Adrenal gland (tissue), 12 donors: ENCODE measurements around the gene NSMCE1. TPM values are rescaled to one million over a fixed set of nuclear protein-coding genes. Genes with fewer than 3 reads are reported as not detected.

Source experiments
- DNase-seq, 7 donors: peaks; one replicate each; pipeline ENCODE4 v3.0.0-alpha.2; 2019 to 2020
- H3K27ac ChIP-seq, 5 donors: fragments of 200-600 bp; sonication (generic) in 4 of 5; 1 replicate in 3 of 5; 2 replicates in 2 of 5; pipeline versions ENCODE4 v1.5.1 to v1.8.0; 2016 to 2020; ENCODE audit warnings: mild to moderate bottlenecking in 1 of 5
- H3K27me3 ChIP-seq: fragments of 200-600 bp; 2 replicates; pipeline ENCODE4 v1.8.0; 2021
- H3K36me3 ChIP-seq, 2 donors: fragments of 200-600 bp; replicated peaks in 1 of 2; 1 replicate in 1 of 2; 2 replicates in 1 of 2; pipeline versions ENCODE4 v1.5.1 to v1.8.0; 2018 to 2022
- H3K4me1 ChIP-seq, 2 donors: fragments of 200-600 bp; replicated peaks in 1 of 2; 1 replicate in 1 of 2; 2 replicates in 1 of 2; pipeline versions ENCODE4 v1.5.1 to v1.8.0; 2018 to 2021
- H3K4me3 ChIP-seq, 4 donors: fragments of 200-600 bp; sonication (generic) in 3 of 4; one replicate each; pipeline ENCODE4 v1.5.1; 2016 to 2018
- H3K9me3 ChIP-seq, 3 donors: fragments of 200-600 bp; sonication (generic) in 1 of 3; replicated peaks in 1 of 3; 1 replicate in 2 of 3; 2 replicates in 1 of 3; pipeline versions ENCODE4 v1.5.1 to v1.8.0; 2016 to 2021
- POLR2A ChIP-seq, 2 donors: fragments of 450-650 bp; IDR thresholded peaks; one replicate each; pipeline ENCODE4 v1.6.1; 2017; ENCODE audit warnings: antibody characterized with exemption in 2 of 2, mild to moderate bottlenecking in 2 of 2, moderate library complexity in 1 of 2
- WGBS, 4 donors: extraction: QIAGEN DNeasy Blood & Tissue Kit in 2 of 4; methylation state at CpG; one replicate each; pipeline versions ENCODE4 v1.1.5 to v1.1.7; 2013 to 2017; 5-methylcytosine and 5-hydroxymethylcytosine counted together
- intact Hi-C, 2 donors: fragments of 100-400 bp; cut with DNase I; formaldehyde crosslinking; loops; one replicate each; pipeline versions ENCODE4 v1.14.1 to v1.15.0; 2022 to 2023
- polyA plus RNA-seq, 3 donors: library from polyadenylated mRNA; stranded (reverse); fragments of 200-250 nt in 2 of 3; fragments of 350-450 nt in 1 of 3; fragmentation: Illumina TruSeq in 1 of 3; extraction: RNeasy Lipid Tissue Mini Kit (QIAGEN cat#74804) in 1 of 3; gene quantifications; one replicate each; pipeline ENCODE4 v1.2.3, GENCODE V29; 2013 to 2014
- total RNA-seq, 9 donors: library from RNA; depleted of rRNA in 4 of 9; stranded (reverse); fragments of >200 nt in 4 of 9; fragments of 120-200 nt in 1 of 9; fragmentation: NEBNext Ultra II Directional in 1 of 9; extraction: Animal tissue kit (Norgen Biotek cat#: 25700) in 1 of 9; gene quantifications; one replicate each; pipeline versions ENCODE4 v1.1.0 to v1.2.4, GENCODE V29; 2013 to 2023
- TF ChIP-seq, protein P1 (sequence below), 6 experiments: fragments of 450-650 bp in 4 of 6; fragments of 200-600 bp in 2 of 6; sonication (generic) in 1 of 6; IDR thresholded peaks; 1 replicate in 5 of 6; 2 replicates in 1 of 6; pipeline versions ENCODE4 v1.5.1 to v1.8.0; 2016 to 2021; ENCODE audit warnings: antibody characterized with exemption in 6 of 6, mild to moderate bottlenecking in 2 of 6, moderate library complexity in 1 of 6
- donor health status: healthy with polysubstance abuse.
- donor health status: Bipolar disorder and iron deficiency.
- donor health status: DM: yes; HTN: yes; CAD: no.
- donor health status: DM: no; HTN: no; CAD: no.
- donor health status: DM: no; HTN: no; CAD: no.
- donor health status: DM: yes; HTN: yes; CAD: no.

NSMCE1 gene
- total and polyA plus RNA-seq, 12 donors: 54.3 to 182 (median 88.1) TPM

GRCh38 chr16:27218756-27219155, 49.8 kb downstream of the NSMCE1 start:
- 91 to 99% (median 96%) methylated on average over 8 to 9 of the region's 9 CpGs for WGBS, 4 donors
- H3K4me3 ChIP-seq: no peak overlapping the region
- intact Hi-C loops: no loop called here

DNA sequence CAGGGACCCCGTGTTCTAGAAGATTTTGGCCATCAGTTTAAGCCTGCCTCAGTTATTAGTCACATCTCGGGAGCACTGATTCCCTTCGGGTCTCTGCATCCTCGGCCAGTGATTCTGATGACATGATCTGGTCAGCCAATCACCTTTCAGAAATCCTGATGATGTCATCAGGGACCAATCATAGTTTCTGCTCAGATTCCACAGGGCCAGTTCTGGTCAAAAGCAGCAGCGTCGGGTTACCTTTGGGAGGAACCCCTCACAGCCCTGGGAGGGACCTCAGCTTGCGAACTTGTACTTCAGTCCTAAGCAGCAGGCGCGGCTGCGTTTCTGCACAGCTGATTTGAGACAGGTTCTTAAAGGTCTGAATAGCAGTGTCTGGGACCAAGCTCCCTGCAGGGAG, 51.3 kb downstream of the NSMCE1 start:
- intact Hi-C loops: no loop called here
- Histone ChIP-seq H3K4me1 (no peaks in the 10 kb centered on the region), H3K4me3 (no peak overlapping the region), H3K36me3 (peaks cover 0 to 5% of the 10 kb centered on the region in 2 donors), H3K27me3 (no peaks in the 10 kb centered on the region), H3K27ac (no peak overlapping the region), H3K9me3 (no peaks in the 10 kb centered on the region)
- TF ChIP-seq POLR2A (IDR thresholded peaks at IDR 0.05): no peak
- TF ChIP-seq, protein P1, sequence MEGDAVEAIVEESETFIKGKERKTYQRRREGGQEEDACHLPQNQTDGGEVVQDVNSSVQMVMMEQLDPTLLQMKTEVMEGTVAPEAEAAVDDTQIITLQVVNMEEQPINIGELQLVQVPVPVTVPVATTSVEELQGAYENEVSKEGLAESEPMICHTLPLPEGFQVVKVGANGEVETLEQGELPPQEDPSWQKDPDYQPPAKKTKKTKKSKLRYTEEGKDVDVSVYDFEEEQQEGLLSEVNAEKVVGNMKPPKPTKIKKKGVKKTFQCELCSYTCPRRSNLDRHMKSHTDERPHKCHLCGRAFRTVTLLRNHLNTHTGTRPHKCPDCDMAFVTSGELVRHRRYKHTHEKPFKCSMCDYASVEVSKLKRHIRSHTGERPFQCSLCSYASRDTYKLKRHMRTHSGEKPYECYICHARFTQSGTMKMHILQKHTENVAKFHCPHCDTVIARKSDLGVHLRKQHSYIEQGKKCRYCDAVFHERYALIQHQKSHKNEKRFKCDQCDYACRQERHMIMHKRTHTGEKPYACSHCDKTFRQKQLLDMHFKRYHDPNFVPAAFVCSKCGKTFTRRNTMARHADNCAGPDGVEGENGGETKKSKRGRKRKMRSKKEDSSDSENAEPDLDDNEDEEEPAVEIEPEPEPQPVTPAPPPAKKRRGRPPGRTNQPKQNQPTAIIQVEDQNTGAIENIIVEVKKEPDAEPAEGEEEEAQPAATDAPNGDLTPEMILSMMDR (IDR thresholded peaks at IDR 0.05): no peak
- 82 to 87% (median 86%) methylated on average over 9 to 10 of the region's 10 CpGs for WGBS, 4 donors
- no peak for DNase-seq

More at GRCh38 chr16:27218756-27219155, 49.8 kb downstream of the NSMCE1 start:
- H3K27ac ChIP-seq: no peak overlapping the region
- H3K36me3 ChIP-seq: peaks cover 0 to 5% of the 10 kb centered on the region in 2 donors
- H3K27me3 ChIP-seq: no peaks in the 10 kb centered on the region
- TF ChIP-seq POLR2A (IDR thresholded peaks at IDR 0.05): no peak
- TF ChIP-seq, protein P1 (IDR thresholded peaks at IDR 0.05): no peak
- no peaks in the 10 kb centered on the region for H3K4me1 ChIP-seq
- H3K9me3 ChIP-seq: no peaks in the 10 kb centered on the region
- no peak for DNase-seq

- no peaks in the 10 kb centered on the region for H3K4me1 ChIP-seq
- intact Hi-C loops: no loop called here
- WGBS, 4 donors: 93 to 97% (median 96%) methylated on average over 9 to 16 of the region's 16 CpGs
- no peak overlapping the region for H3K27ac ChIP-seq
- H3K4me3 ChIP-seq: no peak overlapping the region
- H3K9me3 ChIP-seq: no peaks in the 10 kb centered on the region
- no peak for TF ChIP-seq POLR2A (IDR thresholded peaks at IDR 0.05)
- TF ChIP-seq, protein P1 (IDR thresholded peaks at IDR 0.05): no peak
- peaks cover 0 to 8% of the 10 kb centered on the region in 2 donors for H3K36me3 ChIP-seq
- no peaks in the 10 kb centered on the region for H3K27me3 ChIP-seq
- DNase-seq: no peak
These were observed 52.2 kb downstream of the NSMCE1 start for GRCh38 chr16:27216297-27216885.

GRCh38 chr16:27215660-27216059, 52.9 kb downstream of the NSMCE1 start:
- intact Hi-C loops: no loop called here
- no peak overlapping the region for H3K4me3 ChIP-seq
- H3K27me3 ChIP-seq: no peaks in the 10 kb centered on the region
- peaks cover 0 to 16% of the 10 kb centered on the region in 2 donors for H3K36me3 ChIP-seq
- DNase-seq: no peak
- TF ChIP-seq POLR2A (IDR thresholded peaks at IDR 0.05): no peak
- TF ChIP-seq, protein P1 (IDR thresholded peaks at IDR 0.05): no peak
- no peaks in the 10 kb centered on the region for H3K9me3 ChIP-seq
- 94 to 97% (median 96%) methylated on average over 3 to 7 of the region's 7 CpGs for WGBS, 4 donors
- no peak overlapping the region for H3K27ac ChIP-seq
- no peaks in the 10 kb centered on the region for H3K4me1 ChIP-seq
